OCI-LY7 (cell line): ENCODE measurements around the gene B4GAT1. TPM values are rescaled to one million over a fixed set of nuclear protein-coding genes. Genes with fewer than 3 reads are reported as not detected.

Experiments used
- BruUV-seq: library from RNA; stranded (reverse); fragments of 400-500 nt; replicated peaks from 2 replicates; lab custom pipeline; 2021; lab: Mats Ljungman, UMichigan
- CTCF ChIA-PET: fragments of 300-600 bp; sonication (Branson Sonifier 250); formaldehyde crosslinking; loops from one replicate; lab custom pipeline; 2022; ENCODE audit warnings: antibody characterized with exemption; ENCODE audit not compliant: unreplicated experiment; lab: Charles Lee
- POLR2A ChIA-PET: fragments of 300-600 bp; sonication (Branson Sonifier 250); formaldehyde crosslinking; loops from one replicate; lab custom pipeline; 2022; ENCODE audit warnings: antibody characterized with exemption; lab: Charles Lee
- DNase-seq: peaks from one replicate; pipeline ENCODE4 v3.0.0-alpha.2; 2015; ENCODE audit warnings: low spot score
- H2AFZ ChIP-seq: fragments of 200-600 bp; sonication (generic), shearing (Covaris generic); 2 replicates; pipeline ENCODE4 v1.6.1; 2014; ENCODE audit warnings: mild to moderate bottlenecking, antibody characterized with exemption, low read length, moderate library complexity
- H3K27ac ChIP-seq: fragments of 200-600 bp; sonication (generic); 2 replicates; pipeline ENCODE4 v1.5.1; 2014; ENCODE audit warnings: mixed run types, low read depth, mild to moderate bottlenecking, moderate library complexity, low read length, inconsistent platforms; ENCODE audit not compliant: poor library complexity, severe bottlenecking
- H3K36me3 ChIP-seq: fragments of 200-600 bp; sonication (generic); 2 replicates; pipeline ENCODE4 v1.6.1; 2014; ENCODE audit warnings: mild to moderate bottlenecking, antibody characterized with exemption, low read length, moderate library complexity, mixed read lengths; ENCODE audit not compliant: insufficient read depth
- H3K4me1 ChIP-seq: fragments of 200-600 bp; sonication (generic); 2 replicates; pipeline ENCODE4 v1.5.1; 2014; ENCODE audit warnings: mild to moderate bottlenecking, low read length; ENCODE audit not compliant: insufficient read depth, poor library complexity, severe bottlenecking
- H3K4me2 ChIP-seq: fragments of 200-600 bp; sonication (generic); 2 replicates; pipeline ENCODE4 v1.6.1; 2014; ENCODE audit warnings: mild to moderate bottlenecking, low read length
- H3K4me3 ChIP-seq: fragments of 200-600 bp; sonication (generic); 2 replicates; pipeline ENCODE4 v1.5.1; 2014; ENCODE audit warnings: mild to moderate bottlenecking, low read depth, low read length; ENCODE audit not compliant: poor library complexity, severe bottlenecking
- H3K79me2 ChIP-seq: fragments of 200-600 bp; sonication (generic); 2 replicates; pipeline ENCODE4 v1.6.1; 2016; ENCODE audit warnings: low read depth, mild to moderate bottlenecking, low read length, moderate library complexity, mixed read lengths; ENCODE audit not compliant: insufficient read depth
- H3K9me2 ChIP-seq: fragments of 200-600 bp; sonication (generic); 2 replicates; pipeline ENCODE4 v1.6.1; 2016; ENCODE audit warnings: mild to moderate bottlenecking, low read length, mixed read lengths; ENCODE audit not compliant: insufficient read depth
- H3K9me3 ChIP-seq: fragments of 200-600 bp; sonication (generic); 2 replicates; pipeline ENCODE4 v1.6.1; 2014; ENCODE audit warnings: mild to moderate bottlenecking, mixed run types, low read length, mixed read lengths
- H4K20me1 ChIP-seq: fragments of 200-600 bp; sonication (generic); 2 replicates; pipeline ENCODE4 v1.6.1; 2014; ENCODE audit warnings: mild to moderate bottlenecking, antibody characterized with exemption, low read length, moderate library complexity, mixed read lengths; ENCODE audit not compliant: insufficient read depth
- CTCF ChIP-seq: fragments of 200-600 bp; sonication (generic); conservative IDR thresholded peaks from 2 replicates; pipeline ENCODE4 v1.5.1; 2014; ENCODE audit warnings: mild to moderate bottlenecking, antibody characterized with exemption, low read length, moderate library complexity, mixed read lengths
- EZH2phosphoT487 ChIP-seq: fragments of 200-600 bp; sonication (generic); IDR thresholded peaks from 2 replicates; pipeline ENCODE4 v1.6.1; 2018; ENCODE audit warnings: low read depth, borderline replicate concordance, mild to moderate bottlenecking, mixed run types, antibody characterized with exemption, low read length, moderate library complexity, mixed read lengths
- intact Hi-C: fragments of 100-400 bp; cut with micrococcal nuclease; formaldehyde crosslinking; loops from one replicate; pipeline ENCODE4 v1.10.0; 2022; ENCODE audit not compliant: unreplicated experiment
- total RNA-seq, 2 experiments: library from RNA; depleted of rRNA in 1 of 2; stranded (reverse); fragments of >200 nt in 1 of 2; shearing (Covaris generic) in 1 of 2; gene quantifications; 2 replicates each; pipeline ENCODE4 v1.2.3, GENCODE V29; 2014 to 2022

Gene B4GAT1
- total RNA-seq, 2 experiments from 2014 or later = 9.8 to 11.7 TPM

DNA sequence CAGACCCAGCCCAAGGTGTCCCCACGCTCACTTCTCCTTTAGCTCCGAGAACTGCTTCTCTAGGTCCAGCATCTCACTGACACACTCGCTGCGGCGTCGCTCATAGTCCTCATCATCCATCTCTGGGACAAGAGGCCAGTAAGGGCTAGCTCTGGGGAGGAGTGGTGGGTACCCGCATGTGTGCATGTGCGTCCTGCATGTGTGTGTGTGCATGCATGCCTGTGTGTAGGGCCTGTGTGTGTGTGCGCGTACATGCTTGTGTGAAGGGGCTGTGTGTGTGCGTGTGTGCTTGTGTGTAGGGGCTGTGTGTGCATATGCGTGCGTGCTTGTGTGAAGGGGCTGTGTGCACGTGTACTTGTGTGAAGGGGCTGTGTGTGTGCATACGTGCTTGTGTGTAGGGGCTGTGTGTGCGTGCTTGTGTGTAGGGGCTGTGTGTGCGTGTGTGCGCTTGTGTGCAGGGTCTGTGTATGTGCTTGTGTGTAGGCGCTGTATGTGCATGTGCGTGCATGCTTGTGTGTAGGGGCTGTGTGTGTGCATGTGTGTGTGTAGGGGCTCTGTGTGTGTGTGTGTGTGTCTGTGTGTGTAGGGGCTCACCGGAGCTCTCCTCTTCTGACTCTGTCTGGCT, 5.8 kb downstream of the B4GAT1 start:
- POLR2A ChIA-PET = no interaction called here
- intact Hi-C loops = no loop called here
- H3K4me3 ChIP-seq = no peak overlapping the region
- H3K9me3 ChIP-seq = no peaks in the 10 kb centered on the region
- CTCF ChIA-PET = interaction anchor here (1.1 kb wide), 1 partner anchor 29 kb away, joined by 3 read pairs; no protein-coding TSS in a partner anchor
- BruUV-seq = no TSS peak
- no peak for DNase-seq
- H3K27ac ChIP-seq = no peak overlapping the region
- H4K20me1 ChIP-seq = peaks cover 4% of the 10 kb centered on the region; the same call in 1 of the 2 replicates
- no peak overlapping the region for H2AFZ ChIP-seq
- H3K9me2 ChIP-seq = no peaks in the 10 kb centered on the region
- TF ChIP-seq EZH2phosphoT487 (no peak), CTCF (no peak)
- H3K4me2 ChIP-seq = no peak overlapping the region
- H3K79me2 ChIP-seq = peaks cover 15% of the 10 kb centered on the region
- peaks cover 50% of the 10 kb centered on the region for H3K36me3 ChIP-seq
- H3K4me1 ChIP-seq = peaks cover 31% of the 10 kb centered on the region

DNA sequence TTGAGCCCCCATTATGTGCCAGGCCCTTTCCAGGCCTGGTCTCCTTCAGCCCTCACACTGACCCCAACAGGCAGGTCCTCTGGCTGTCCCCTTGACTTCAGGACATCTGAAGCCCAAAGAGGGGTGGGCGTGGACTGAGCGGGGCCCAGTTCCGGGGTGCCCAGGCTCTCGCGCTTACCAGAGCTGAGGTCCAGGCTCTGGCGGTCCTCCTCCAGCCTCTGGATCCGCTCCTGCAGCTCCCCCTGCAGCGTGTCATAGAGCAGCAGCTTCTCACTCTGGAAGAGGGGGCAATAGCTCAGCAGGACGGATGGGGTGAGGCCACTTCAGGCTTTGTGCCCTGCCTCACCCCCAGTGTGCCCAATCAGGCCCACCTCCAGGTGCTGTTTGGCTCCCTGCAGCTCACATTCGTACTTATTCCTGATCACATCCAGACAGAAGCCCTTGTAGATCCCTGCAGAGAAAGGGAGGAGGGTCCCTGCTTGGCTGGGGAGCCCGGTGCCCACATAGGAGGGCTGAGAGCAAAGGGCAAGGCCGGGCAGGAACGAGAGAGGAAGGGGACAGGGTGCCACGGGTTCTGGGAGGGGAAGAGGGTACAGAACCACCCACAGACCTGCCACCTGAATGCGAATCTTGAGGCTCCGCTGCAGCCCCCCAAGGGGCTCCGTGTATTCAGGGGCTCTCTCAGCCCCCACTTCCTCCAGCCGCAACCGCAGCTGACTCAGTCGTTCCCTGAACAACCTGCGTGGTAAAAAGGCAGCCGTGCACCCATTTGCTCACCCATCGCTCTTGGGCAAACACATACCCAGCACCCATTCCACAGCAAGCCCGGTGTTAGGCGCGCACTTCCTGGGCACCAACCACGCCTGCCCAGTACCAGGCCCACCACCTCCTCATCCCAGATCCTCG, 6.6 kb downstream of the B4GAT1 start:
- DNase-seq = no peak
- Histone ChIP-seq H3K9me3 (no peaks in the 10 kb centered on the region), H3K4me3 (no peak overlapping the region), H3K27ac (no peak overlapping the region), H3K36me3 (peaks cover 51% of the 10 kb centered on the region), H3K9me2 (no peaks in the 10 kb centered on the region), H3K79me2 (peaks cover 15% of the 10 kb centered on the region), H3K4me1 (peaks cover 31% of the 10 kb centered on the region), H4K20me1 (peaks cover 4% of the 10 kb centered on the region; the same call in 1 of the 2 replicates), H2AFZ (no peak overlapping the region), H3K4me2 (no peak overlapping the region)
- intact Hi-C loops = no loop called here
- TF ChIP-seq EZH2phosphoT487 (no peak), CTCF (no peak)
- BruUV-seq = no TSS peak
- ChIA-PET CTCF (no interaction called here), POLR2A (no interaction called here)
